ENCODE data around the gene CCSAP.

- no peak for TF ChIP-seq CTCF (IDR thresholded peaks at IDR 0.05)
- no peak for TF ChIP-seq ZFX (IDR thresholded peaks at IDR 0.05; ENCODE audit: borderline replicate concordance)
These were observed 26.7 kb downstream of the CCSAP start for GRCh38 chr1:229316166-229316565.

Data from 22Rv1 (cell line).